ENCODE results near the gene EFEMP1.
"Not testable (repeated sequence)": the region's sequence is repeated elsewhere in the genome, so short reads cannot be mapped to it uniquely, and the experiment has no call there.

Gene EFEMP1

DNA sequence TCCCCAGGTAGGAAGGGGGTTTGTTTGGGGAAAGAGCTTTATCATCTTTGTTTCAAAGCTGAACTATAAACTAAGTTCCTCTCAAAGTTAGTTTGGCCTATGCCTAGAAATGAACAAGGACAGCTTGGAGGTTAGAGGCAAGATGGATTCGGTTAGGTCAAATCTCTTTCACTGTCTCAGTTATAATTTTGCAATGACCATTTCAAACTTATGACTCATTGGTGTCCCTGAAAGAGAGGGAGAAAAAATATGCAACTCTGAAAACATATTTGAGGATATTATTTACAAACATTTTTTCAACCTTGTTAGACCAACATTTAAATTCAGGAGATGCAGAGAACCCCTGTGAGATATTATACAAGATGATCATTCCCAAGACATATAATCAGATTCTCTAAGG, 95.7 kb downstream of the EFEMP1 start:
- H3K4me3 ChIP-seq (replicated peaks; ENCODE audit: low read depth, low read length), result no peak overlapping the region
- TF ChIP-seq, protein P1, sequence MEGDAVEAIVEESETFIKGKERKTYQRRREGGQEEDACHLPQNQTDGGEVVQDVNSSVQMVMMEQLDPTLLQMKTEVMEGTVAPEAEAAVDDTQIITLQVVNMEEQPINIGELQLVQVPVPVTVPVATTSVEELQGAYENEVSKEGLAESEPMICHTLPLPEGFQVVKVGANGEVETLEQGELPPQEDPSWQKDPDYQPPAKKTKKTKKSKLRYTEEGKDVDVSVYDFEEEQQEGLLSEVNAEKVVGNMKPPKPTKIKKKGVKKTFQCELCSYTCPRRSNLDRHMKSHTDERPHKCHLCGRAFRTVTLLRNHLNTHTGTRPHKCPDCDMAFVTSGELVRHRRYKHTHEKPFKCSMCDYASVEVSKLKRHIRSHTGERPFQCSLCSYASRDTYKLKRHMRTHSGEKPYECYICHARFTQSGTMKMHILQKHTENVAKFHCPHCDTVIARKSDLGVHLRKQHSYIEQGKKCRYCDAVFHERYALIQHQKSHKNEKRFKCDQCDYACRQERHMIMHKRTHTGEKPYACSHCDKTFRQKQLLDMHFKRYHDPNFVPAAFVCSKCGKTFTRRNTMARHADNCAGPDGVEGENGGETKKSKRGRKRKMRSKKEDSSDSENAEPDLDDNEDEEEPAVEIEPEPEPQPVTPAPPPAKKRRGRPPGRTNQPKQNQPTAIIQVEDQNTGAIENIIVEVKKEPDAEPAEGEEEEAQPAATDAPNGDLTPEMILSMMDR (IDR thresholded peaks at IDR 0.05; ENCODE audit: low read depth, low read length, missing control alignments), result no peak
- no peak for DNase-seq (ENCODE audit: extremely low read depth, low read depth)

DNA sequence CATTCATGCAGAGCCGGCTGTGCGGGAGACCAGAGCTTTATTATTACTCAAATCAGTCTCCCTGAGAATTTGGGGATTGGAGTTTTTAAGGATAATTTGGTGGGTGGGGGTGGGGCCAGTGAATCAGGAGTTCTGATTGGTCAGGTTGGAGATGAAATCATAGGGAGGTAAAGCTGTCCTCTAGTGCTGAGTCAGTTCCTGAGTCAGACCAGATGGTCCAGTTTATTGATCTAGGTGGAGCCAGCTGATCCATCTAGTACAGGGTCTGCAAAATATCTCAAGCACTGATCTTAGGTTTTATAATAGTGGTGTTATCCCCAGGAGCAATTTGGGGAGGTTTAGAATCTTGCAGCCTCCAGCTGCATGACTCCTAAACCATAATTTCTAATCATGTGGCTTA, 96.2 kb downstream of the EFEMP1 start:
- not testable (repeated sequence) for DNase-seq (ENCODE audit: extremely low read depth, low read depth)

DNA sequence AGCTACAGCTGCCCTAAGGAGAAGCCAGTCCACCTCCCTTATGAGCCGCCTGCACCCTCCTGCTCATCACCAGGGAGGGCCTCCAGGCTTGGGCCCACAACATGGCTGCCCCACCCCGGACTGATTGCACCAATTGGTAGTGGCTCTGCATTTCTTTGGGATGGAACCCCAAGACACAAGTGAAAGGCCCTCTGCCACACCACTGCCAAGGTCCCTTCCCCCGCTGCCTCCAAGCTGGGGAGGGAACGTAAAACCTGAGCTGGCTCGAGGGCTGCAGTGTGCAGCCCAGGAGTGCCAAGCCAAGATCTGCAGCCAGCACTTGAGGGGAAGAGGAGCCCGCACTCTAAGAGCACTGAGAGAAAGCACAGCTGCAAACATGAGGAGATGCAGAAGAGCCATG, 97.3 kb downstream of the EFEMP1 start:
- DNase-seq (ENCODE audit: extremely low read depth, low read depth), result no peak
- TF ChIP-seq, protein P1 (IDR thresholded peaks at IDR 0.05; ENCODE audit: low read depth, low read length, missing control alignments), result no peak
- no peak overlapping the region for H3K4me3 ChIP-seq (replicated peaks; ENCODE audit: low read depth, low read length)

More for the DNA sequence above, 96.2 kb downstream of the EFEMP1 start:
- not testable (repeated sequence) for H3K4me3 ChIP-seq (replicated peaks; ENCODE audit: low read depth, low read length)

DNA sequence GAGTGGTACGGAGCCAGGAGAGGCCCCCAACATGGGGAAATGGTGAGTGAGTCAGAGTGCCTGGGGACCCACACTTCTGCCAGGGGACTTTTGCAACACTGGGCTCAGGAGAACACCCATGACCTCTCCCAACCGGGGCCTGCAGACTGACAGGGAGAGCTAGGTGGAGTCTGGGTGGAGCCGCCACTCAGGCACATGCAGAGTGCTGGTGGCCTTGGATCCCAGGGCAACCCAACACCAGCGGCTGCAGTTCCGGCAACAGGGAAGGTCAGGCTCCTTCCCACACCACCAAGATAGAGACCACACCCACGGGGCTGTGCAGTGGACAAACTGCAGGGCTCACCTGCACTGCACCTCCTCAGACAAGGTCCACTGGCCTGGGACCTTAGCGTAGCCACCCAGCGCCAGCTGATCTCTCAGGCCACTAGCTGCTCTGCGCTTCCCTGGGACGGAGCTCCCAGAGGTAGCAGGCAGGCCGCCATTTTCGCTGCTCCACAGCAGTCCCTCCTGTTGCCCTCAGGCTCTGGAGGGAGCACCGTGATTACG, 99.0 kb downstream of the EFEMP1 start:
- H3K4me3 ChIP-seq (replicated peaks; ENCODE audit: low read depth, low read length), result no peak overlapping the region
- no peak for DNase-seq (ENCODE audit: extremely low read depth, low read depth)
- TF ChIP-seq, protein P1 (IDR thresholded peaks at IDR 0.05; ENCODE audit: low read depth, low read length, missing control alignments), result no peak
